Measurements from ENCODE around the gene OR6V1. TPM values are rescaled to one million over a fixed set of nuclear protein-coding genes. Genes with fewer than 3 reads are reported as not detected.
"Not testable (repeated sequence)": the region's sequence is repeated elsewhere in the genome, so short reads cannot be mapped to it uniquely, and the experiment has no call there.

Gene OR6V1
- total and polyA plus RNA-seq, 8 donors, result not detected

DNA sequence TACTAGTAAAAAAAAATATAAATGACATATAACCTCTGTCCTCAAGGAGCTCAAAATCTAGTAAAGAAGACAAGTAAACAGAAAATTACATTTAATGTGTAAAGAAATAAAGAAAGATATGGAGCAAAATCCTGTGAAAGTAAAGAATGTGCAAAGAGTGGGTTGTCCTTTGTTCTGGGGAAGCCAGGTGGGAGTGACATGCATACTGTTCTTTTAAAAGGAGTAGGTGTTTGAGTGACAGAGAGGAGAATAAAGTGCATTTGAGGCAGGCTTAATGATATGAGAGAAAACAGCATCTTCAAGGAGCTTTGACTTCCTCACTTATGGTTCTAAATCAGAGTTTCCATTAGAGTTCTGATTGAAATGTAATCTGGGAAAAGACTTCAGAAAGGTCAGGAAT, 22.0 kb downstream of the OR6V1 start:
- intact Hi-C loops (cut with DNase I; ENCODE audit: low total_unique reads), result no loop called here
- no peaks in the 10 kb centered on the region for H3K4me1 ChIP-seq
- no peaks in the 10 kb centered on the region for H3K9me3 ChIP-seq
- H3K27ac ChIP-seq, result no peak overlapping the region
- no peaks in the 10 kb centered on the region for H3K36me3 ChIP-seq
- DNase-seq, result no peak
- no peak overlapping the region for H3K4me3 ChIP-seq
- no peak for TF ChIP-seq POLR2A (IDR thresholded peaks at IDR 0.05)
- no peak for TF ChIP-seq EP300 (IDR thresholded peaks at IDR 0.05)
- TF ChIP-seq, protein P1, sequence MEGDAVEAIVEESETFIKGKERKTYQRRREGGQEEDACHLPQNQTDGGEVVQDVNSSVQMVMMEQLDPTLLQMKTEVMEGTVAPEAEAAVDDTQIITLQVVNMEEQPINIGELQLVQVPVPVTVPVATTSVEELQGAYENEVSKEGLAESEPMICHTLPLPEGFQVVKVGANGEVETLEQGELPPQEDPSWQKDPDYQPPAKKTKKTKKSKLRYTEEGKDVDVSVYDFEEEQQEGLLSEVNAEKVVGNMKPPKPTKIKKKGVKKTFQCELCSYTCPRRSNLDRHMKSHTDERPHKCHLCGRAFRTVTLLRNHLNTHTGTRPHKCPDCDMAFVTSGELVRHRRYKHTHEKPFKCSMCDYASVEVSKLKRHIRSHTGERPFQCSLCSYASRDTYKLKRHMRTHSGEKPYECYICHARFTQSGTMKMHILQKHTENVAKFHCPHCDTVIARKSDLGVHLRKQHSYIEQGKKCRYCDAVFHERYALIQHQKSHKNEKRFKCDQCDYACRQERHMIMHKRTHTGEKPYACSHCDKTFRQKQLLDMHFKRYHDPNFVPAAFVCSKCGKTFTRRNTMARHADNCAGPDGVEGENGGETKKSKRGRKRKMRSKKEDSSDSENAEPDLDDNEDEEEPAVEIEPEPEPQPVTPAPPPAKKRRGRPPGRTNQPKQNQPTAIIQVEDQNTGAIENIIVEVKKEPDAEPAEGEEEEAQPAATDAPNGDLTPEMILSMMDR (IDR thresholded peaks at IDR 0.05), result no peak
- TF ChIP-seq POLR2AphosphoS5 (IDR thresholded peaks at IDR 0.05), result no peak
- H3K27me3 ChIP-seq, result no peaks in the 10 kb centered on the region

DNA sequence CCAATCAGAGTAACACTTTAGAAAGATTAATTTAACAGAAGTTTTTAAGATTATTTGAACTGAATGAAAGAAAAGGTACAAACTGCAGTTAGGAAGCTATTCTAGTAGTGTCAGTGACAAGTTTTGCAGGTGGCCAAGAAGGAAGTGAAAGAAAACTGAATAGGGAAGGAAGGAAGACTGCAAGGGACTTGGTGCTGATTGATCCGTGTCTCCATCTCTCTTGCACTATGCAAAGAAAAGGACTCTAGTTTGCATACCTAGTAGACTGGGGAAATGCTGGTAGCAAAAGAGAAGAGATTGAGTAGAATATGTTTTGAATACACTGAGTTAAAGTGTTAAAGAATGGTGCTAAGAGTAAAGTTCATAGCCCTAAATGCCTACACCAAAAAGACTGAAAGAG, 33.0 kb downstream of the OR6V1 start:
- Histone ChIP-seq H3K4me1 (no peaks in the 10 kb centered on the region), H3K4me3 (no peak overlapping the region), H3K27ac (no peak overlapping the region), H3K27me3 (no peaks in the 10 kb centered on the region), H3K9me3 (peaks cover 5 to 12% (median 10%) of the 10 kb centered on the region in 4 donors), H3K36me3 (no peaks in the 10 kb centered on the region)
- intact Hi-C loops (cut with DNase I; ENCODE audit: low total_unique reads), result no loop called here
- TF ChIP-seq EP300 (IDR thresholded peaks at IDR 0.05), result no peak
- TF ChIP-seq POLR2A (IDR thresholded peaks at IDR 0.05), result no peak
- no peak for TF ChIP-seq POLR2AphosphoS5 (IDR thresholded peaks at IDR 0.05)
- TF ChIP-seq, protein P1 (IDR thresholded peaks at IDR 0.05), result no peak
- 69 to 78% (median 70%) methylated on average over 1 of the region's 1 CpG for WGBS, 5 donors
- no peak for DNase-seq

DNA sequence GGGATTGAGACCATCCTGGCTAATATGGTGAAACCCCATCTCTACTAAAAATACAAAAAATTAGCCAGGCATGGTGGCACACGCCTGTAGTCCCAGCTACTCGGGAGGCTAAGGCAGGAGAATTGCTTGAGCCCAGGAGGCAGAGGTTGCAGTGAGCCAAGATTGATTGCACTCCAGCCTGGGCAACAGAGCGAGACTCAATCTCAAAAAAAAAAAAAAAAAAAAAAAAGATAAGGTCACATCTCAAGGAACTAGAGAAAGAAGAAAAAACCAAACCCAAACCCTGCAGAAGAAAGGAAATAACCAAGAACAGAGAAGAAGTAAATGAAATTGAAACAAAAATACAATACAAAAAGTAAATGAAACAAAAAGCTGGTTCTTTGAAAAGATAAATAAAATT, 33.5 kb downstream of the OR6V1 start:
- H3K27me3 ChIP-seq; intact Hi-C loops (cut with DNase I; ENCODE audit: low total_unique reads); DNase-seq; H3K27ac ChIP-seq; H3K4me1 ChIP-seq; H3K4me3 ChIP-seq; H3K36me3 ChIP-seq: not testable (repeated sequence)
- WGBS, 5 donors, result 76 to 94% (median 88%) methylated on average over 3 of the region's 3 CpGs
- peaks cover 5 to 12% (median 10%) of the 10 kb centered on the region in 4 donors for H3K9me3 ChIP-seq

DNA sequence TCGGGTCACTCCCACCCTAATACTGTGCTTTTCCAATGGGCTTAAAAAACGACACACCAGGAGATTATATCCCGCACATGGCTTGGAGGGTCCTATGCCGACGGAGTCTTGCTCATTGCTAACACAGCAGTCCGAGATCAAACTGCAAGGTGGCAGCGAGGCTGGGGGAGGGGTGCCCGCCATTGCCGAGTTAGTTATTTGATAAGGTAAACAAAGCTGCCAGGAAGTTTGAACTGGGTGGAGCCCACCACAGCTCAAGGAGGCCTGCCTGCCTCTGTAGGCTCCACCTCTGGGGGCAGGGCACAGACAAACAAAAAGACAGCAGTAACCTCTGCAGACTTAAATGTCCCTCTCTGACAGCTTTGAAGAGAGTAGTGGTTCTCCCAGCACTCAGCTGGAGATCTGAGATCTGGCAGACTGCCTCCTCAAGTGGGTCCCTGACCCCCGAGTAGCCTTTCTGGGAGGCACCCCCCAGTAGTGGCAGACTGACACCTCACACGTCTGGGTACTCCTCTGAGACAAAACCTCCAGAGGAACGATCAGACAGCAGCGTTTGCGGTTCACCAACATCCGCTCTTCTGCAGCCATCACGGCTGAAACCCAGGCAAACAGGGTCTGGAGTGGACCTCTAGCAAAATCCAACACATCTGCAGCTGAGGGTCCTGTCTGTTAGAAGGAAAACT, 36.5 kb downstream of the OR6V1 start:
- H3K27ac ChIP-seq; H3K27me3 ChIP-seq; H3K4me3 ChIP-seq; DNase-seq; H3K4me1 ChIP-seq; intact Hi-C loops (cut with DNase I; ENCODE audit: low total_unique reads); H3K36me3 ChIP-seq: not testable (repeated sequence)
- WGBS, 5 donors, result 81 to 88% (median 87%) methylated on average over 16 of the region's 16 CpGs
- H3K9me3 ChIP-seq, result peaks cover 5 to 12% (median 10%) of the 10 kb centered on the region in 4 donors

DNA sequence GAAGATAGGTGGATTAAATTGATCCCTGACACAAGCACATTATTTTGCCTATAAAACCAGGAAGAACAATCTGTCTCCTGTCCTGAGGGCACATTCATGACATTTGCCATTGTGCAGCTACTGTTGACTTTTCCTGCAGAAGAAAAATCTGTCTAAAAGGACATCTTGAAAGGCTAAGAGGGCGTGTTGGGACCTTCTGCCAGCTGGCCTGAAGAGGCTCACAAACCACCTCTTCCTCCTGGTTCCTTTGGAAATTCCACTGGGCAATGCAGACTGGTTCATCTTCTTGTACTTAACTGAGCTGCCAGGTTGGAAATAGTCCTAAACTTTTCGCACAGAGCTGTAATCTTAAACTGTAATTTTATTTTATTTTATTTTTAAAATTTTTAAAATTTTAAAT, 44.0 kb downstream of the OR6V1 start:
- Histone ChIP-seq H3K4me1 (no peaks in the 10 kb centered on the region), H3K27ac (no peak overlapping the region), H3K36me3 (no peaks in the 10 kb centered on the region), H3K9me3 (peaks cover 0 to 37% (median 18%) of the 10 kb centered on the region in 4 donors), H3K4me3 (no peak overlapping the region), H3K27me3 (no peaks in the 10 kb centered on the region)
- no peak for DNase-seq
- no peak for TF ChIP-seq POLR2AphosphoS5 (IDR thresholded peaks at IDR 0.05)
- no peak for TF ChIP-seq POLR2A (IDR thresholded peaks at IDR 0.05)
- TF ChIP-seq, protein P1 (IDR thresholded peaks at IDR 0.05), result no peak
- no peak for TF ChIP-seq EP300 (IDR thresholded peaks at IDR 0.05)
- intact Hi-C loops (cut with DNase I; ENCODE audit: low total_unique reads), result no loop called here
- 63 to 77% (median 71%) methylated on average over 2 of the region's 2 CpGs for WGBS, 5 donors

DNA sequence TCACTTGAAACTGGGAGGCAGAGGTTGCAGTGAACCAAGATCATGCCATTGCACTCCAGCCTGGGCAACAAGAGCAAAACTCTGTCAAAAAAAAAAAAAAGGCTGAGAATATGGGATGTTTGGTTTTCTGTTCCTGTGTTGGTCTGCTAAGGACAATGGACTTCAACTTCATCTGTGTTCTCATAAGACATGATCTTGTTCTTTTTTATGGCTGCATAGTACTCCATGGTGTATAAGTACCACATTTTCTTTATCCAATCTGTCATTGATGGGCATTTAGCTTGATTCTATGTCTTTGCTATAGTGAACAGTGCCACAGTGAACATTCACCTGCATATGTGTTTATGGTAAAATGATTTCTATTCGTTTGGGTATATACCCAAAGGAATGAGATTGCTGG, 47.4 kb downstream of the OR6V1 start:
- H3K27ac ChIP-seq; H3K4me3 ChIP-seq; DNase-seq; H3K4me1 ChIP-seq; H3K36me3 ChIP-seq; H3K27me3 ChIP-seq; intact Hi-C loops (cut with DNase I; ENCODE audit: low total_unique reads): not testable (repeated sequence)
- H3K9me3 ChIP-seq, result peaks cover 0 to 43% (median 18%) of the 10 kb centered on the region in 4 donors
- WGBS, 5 donors, result 79 to 94% (median 85%) methylated on average over 1 of the region's 1 CpG

Measured in stomach (tissue), 9 donors.